PFSK-1 (cell line): ENCODE measurements around the gene OXNAD1.

Experiments used
- POLR2AphosphoS5 ChIP-seq: IDR thresholded peaks from 2 replicates; pipeline ENCODE4 v1.6.1; 2012; ENCODE audit warnings: low read depth, mild to moderate bottlenecking, control low read depth, low read length, moderate library complexity
- REST ChIP-seq, 2 experiments: IDR thresholded peaks; 2 replicates each; pipeline versions ENCODE4 v1.6.1 to v1.8.0; 2011 to 2012; ENCODE audit warnings: low read depth in 2 of 2, low read length in 2 of 2, control low read depth in 1 of 2, inconsistent platforms in 1 of 2, mild to moderate bottlenecking in 1 of 2, moderate library complexity in 1 of 2; ENCODE audit not compliant: insufficient read depth in 1 of 2
- SIN3A ChIP-seq: IDR thresholded peaks from 2 replicates; pipeline ENCODE4 v1.6.1; 2012; ENCODE audit warnings: mild to moderate bottlenecking, low read length, moderate library complexity, borderline replicate concordance; ENCODE audit not compliant: insufficient read depth
- TAF1 ChIP-seq: IDR thresholded peaks from 2 replicates; pipeline ENCODE4 v1.6.1; 2012; ENCODE audit warnings: low read length, control low read depth, borderline replicate concordance; ENCODE audit not compliant: insufficient read depth

DNA sequence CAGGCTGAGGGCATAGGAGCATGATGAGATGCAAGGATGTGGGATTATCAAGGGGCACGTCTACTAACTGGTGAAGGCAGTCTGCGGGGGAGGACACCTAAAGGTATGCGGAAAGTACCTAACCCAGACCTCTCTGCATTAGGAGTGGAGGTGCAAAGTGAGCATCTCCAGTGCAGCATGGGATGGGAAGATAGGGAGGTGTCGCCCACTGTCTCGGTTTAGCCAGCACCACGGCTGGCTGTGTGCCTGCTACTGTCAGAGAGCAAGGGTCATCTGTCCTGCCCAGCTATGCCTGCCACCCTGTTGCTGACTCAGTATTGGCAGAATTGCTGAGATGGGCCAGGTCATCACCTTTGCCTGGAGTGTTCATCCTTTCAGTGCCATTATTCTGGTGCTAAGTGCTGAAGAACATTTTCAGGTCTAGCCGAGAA is 40.1 kb downstream of the OXNAD1 start:
- TF ChIP-seq TAF1: no peak
- TF ChIP-seq REST (IDR thresholded peaks at IDR 0.05; ENCODE audit: insufficient read depth in 1 of 2, low read depth in 2 of 2, low read length in 2 of 2): no peak
- TF ChIP-seq POLR2AphosphoS5: no peak
- TF ChIP-seq SIN3A: no peak
